GM23248 (cell line): ENCODE data around the gene BHLHA15. TPM values are rescaled to one million over a fixed set of nuclear protein-coding genes. Genes with fewer than 3 reads are reported as not detected.

Experiments
- DNase-seq: peaks from one replicate; pipeline ENCODE4 v3.0.0-alpha.2; 2015
- H2AFZ ChIP-seq: fragments of 200-600 bp; sonication (generic); 2 replicates; pipeline ENCODE4 v1.6.1; 2016; ENCODE audit warnings: antibody characterized with exemption
- H3F3A ChIP-seq: fragments of 200-600 bp; sonication (generic); 2 replicates; pipeline ENCODE4 v1.6.1; 2016; ENCODE audit warnings: mild to moderate bottlenecking, antibody characterized with exemption, mixed run types; ENCODE audit not compliant: insufficient read depth
- H3K27ac ChIP-seq: fragments of 200-600 bp; sonication (generic); 2 replicates; pipeline ENCODE4 v1.5.1; 2016; ENCODE audit warnings: mild to moderate bottlenecking
- H3K27me3 ChIP-seq: fragments of 200-600 bp; sonication (generic); replicated peaks from 2 replicates; pipeline ENCODE4 v1.6.1; 2016; ENCODE audit warnings: mild to moderate bottlenecking; ENCODE audit not compliant: insufficient read depth
- H3K36me3 ChIP-seq: fragments of 200-600 bp; sonication (generic); 2 replicates; pipeline ENCODE4 v1.6.1; 2016; ENCODE audit warnings: low read depth, mild to moderate bottlenecking
- H3K4me1 ChIP-seq: fragments of 200-600 bp; sonication (generic); 2 replicates; pipeline ENCODE4 v1.6.1; 2016; ENCODE audit warnings: mild to moderate bottlenecking; ENCODE audit not compliant: insufficient read depth
- H3K4me2 ChIP-seq: fragments of 200-600 bp; sonication (generic); one replicate; pipeline ENCODE4 v1.6.1; 2016; ENCODE audit warnings: mild to moderate bottlenecking; ENCODE audit not compliant: unreplicated experiment
- H3K4me3 ChIP-seq: fragments of 200-600 bp; sonication (generic); 2 replicates; pipeline ENCODE4 v1.5.1; 2016; ENCODE audit warnings: mild to moderate bottlenecking
- H3K79me2 ChIP-seq: fragments of 200-600 bp; sonication (generic); 2 replicates; pipeline ENCODE4 v1.6.1; 2016; ENCODE audit warnings: mild to moderate bottlenecking; ENCODE audit not compliant: insufficient read depth
- H3K9ac ChIP-seq: fragments of 200-600 bp; sonication (generic); 2 replicates; pipeline ENCODE4 v1.6.1; 2016; ENCODE audit warnings: mild to moderate bottlenecking
- H3K9me2 ChIP-seq: fragments of 200-600 bp; sonication (generic); 2 replicates; pipeline ENCODE4 v1.6.1; 2016; ENCODE audit warnings: mixed run types, mild to moderate bottlenecking, moderate library complexity; ENCODE audit not compliant: insufficient read depth
- H3K9me3 ChIP-seq: fragments of 200-600 bp; sonication (generic); one replicate; pipeline ENCODE4 v1.6.1; 2017; ENCODE audit warnings: low read depth
- H4K20me1 ChIP-seq: fragments of 200-600 bp; sonication (generic); 2 replicates; pipeline ENCODE4 v1.6.0; 2016; ENCODE audit not compliant: insufficient read depth
- EZH2 ChIP-seq: fragments of 200-600 bp; sonication (generic); IDR thresholded peaks from 2 replicates; pipeline ENCODE4 v1.6.1; 2018; ENCODE audit warnings: antibody characterized with exemption, mild to moderate bottlenecking; ENCODE audit not compliant: insufficient read depth, poor library complexity, severe bottlenecking
- EZH2phosphoT487 ChIP-seq: fragments of 200-600 bp; sonication (generic); IDR thresholded peaks from 2 replicates; pipeline ENCODE4 v1.6.1; 2018; ENCODE audit warnings: antibody characterized with exemption, moderate library complexity, mild to moderate bottlenecking, low read depth; ENCODE audit not compliant: insufficient read depth
- WGBS, 2 experiments: methylation state at CpG; one replicate each; pipeline ENCODE4 v1.1.6; 2015 to 2017; ENCODE audit warnings: low lambda C conversion rate in 2 of 2, low coverage in 1 of 2; ENCODE audit errors: missing lambda C conversion rate in 2 of 2; 5-methylcytosine and 5-hydroxymethylcytosine counted together
- in situ Hi-C: fragments of 300-500 bp; cut with MboI; formaldehyde crosslinking; loops from 2 replicates; pipeline ENCODE4 v1.15.0; 2020
- polyA plus RNA-seq: library from polyadenylated mRNA; unstranded; fragments of >200 nt; fragmentation: Nextera tagmentation; extraction: Ambion mirVana; gene quantifications from 2 replicates; pipeline ENCODE4 v1.2.1, GENCODE V29; 2016
- total RNA-seq: library from RNA; depleted of rRNA; stranded (reverse); fragments of >200 nt; shearing (Covaris generic); gene quantifications from 2 replicates; pipeline ENCODE4 v1.2.3, GENCODE V29; 2014

Gene BHLHA15
- total and polyA plus RNA-seq, 2 experiments from 2014 or later, result not detected

DNA sequence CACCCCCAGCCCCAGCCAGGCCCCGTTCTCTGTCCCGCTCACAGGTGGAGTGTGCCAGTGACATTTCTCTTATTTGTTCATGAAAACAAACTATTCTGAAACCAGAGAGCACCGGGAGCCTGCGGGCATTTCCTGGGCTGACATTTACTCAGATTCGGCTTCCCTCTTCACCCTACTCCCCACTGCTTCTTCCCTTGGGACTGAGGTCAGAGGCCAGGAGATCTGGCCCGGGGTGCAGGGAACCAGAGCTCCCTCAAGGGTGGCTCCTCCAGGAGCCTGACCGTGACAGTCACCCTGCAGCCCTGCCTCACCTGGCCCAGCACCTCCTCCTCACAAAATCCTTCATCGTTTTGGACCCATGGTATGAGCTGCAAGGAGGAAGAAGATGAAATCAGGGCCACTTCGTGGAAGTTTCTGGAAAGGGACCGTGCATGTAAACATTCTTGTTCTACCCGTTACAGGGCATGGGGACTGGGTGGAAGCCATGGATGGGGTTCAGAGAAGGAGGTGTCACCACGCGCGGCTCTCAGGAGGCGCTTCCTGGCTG lies 12.2 kb downstream of the BHLHA15 start:
- in situ Hi-C loops, result no loop called here
- Histone ChIP-seq H4K20me1 (no peaks in the 10 kb centered on the region), H3K36me3 (no peaks in the 10 kb centered on the region), H3K4me2 (no peak overlapping the region), H3K79me2 (no peaks in the 10 kb centered on the region), H3K27ac (no peak overlapping the region), H3K9me2 (no peaks in the 10 kb centered on the region), H2AFZ (no peak overlapping the region), H3K4me1 (no peaks in the 10 kb centered on the region), H3K27me3 (no peaks in the 10 kb centered on the region), H3K4me3 (no peak overlapping the region), H3K9me3 (no peaks in the 10 kb centered on the region), H3K9ac (no peak overlapping the region), H3F3A (peaks cover 9% of the 10 kb centered on the region; the same call in 1 of the 2 replicates)
- 83 to 92% methylated on average over 13 to 15 of the region's 15 CpGs for WGBS, 2 experiments
- TF ChIP-seq EZH2phosphoT487 (no peak), EZH2 (no peak)
- DNase-seq, result no peak

DNA sequence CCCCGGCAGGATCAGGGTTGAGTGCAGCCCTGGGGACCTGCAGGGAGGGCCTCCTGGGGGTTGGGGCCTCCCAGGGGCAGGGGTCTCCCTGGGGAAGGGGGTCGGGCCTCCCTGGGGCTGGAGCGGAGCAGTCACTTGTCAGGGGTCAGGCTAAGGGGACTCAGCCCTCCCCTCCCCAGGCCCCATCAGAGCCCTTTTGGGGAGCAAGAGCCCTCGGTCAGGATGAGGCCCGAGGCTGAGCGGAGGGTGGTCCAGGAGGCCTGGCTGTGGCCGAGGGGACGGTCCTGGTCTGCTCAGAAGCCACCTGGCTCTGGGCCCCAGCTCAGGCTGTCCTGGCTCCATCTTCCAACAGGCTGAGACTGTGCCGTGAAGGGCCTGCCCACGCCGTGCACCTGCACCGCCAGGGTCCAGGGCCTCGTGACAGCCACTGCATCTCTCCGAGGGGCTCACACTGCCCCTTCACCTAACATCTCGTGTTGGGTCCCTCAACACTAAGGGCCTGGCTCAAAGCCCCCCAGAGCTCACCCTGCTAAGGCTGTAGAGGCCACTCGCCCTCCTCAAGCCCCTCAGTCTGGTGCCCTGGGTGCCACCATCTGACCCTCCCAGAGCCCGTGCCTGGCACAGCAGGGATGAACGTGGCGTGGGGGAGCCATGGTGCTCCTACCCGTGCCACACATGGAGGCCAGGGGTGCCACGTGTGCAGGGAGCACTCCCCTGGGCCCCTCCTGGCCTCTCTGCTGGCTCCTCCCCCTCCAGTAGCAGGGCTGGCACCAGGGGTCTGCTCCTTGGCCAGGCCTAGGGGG lies 12.9 kb downstream of the BHLHA15 start:
- Histone ChIP-seq H3F3A (peaks cover 2% of the 10 kb centered on the region; the same call in 1 of the 2 replicates), H3K27me3 (no peaks in the 10 kb centered on the region), H3K36me3 (no peaks in the 10 kb centered on the region), H3K4me2 (no peak overlapping the region), H4K20me1 (no peaks in the 10 kb centered on the region), H3K9me2 (no peaks in the 10 kb centered on the region), H3K4me3 (no peak overlapping the region), H3K79me2 (no peaks in the 10 kb centered on the region), H3K9ac (no peak overlapping the region), H3K27ac (no peak overlapping the region), H2AFZ (no peak overlapping the region), H3K9me3 (no peaks in the 10 kb centered on the region), H3K4me1 (no peaks in the 10 kb centered on the region)
- no peak for TF ChIP-seq EZH2
- TF ChIP-seq EZH2phosphoT487, result no peak
- in situ Hi-C loops, result no loop called here
- WGBS, 2 experiments, result 81 to 88% methylated on average over 17 to 21 of the region's 21 CpGs
- no peak for DNase-seq

DNA sequence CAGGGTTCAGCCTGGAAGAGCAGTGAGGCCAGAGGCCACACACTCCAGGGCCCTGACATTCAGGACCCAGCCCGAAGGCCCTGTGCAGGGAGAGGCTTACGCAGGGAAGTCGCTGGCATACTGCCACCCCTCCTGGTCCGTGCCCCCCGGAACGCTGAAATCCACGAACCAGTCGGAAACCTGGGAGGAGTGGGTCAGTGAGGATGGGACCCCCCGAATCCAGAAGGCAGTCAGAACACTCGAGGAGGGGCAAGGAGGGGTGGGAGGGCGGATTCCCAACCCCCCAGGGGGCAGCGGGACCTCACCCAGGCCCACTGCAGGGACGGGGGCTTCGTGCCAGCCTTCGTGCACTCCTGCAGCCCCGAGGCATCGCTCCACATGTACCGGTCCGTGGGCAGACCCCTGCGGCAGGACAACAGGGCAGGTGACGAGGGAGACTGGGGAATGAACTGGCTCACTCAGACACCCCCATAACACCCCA lies 13.5 kb downstream of the BHLHA15 start:
- Histone ChIP-seq H3K79me2 (no peaks in the 10 kb centered on the region), H3K9ac (no peak overlapping the region), H4K20me1 (no peaks in the 10 kb centered on the region), H3K4me1 (no peaks in the 10 kb centered on the region), H3K36me3 (no peaks in the 10 kb centered on the region), H3K4me2 (no peak overlapping the region), H3K27me3 (no peaks in the 10 kb centered on the region), H3F3A (no peaks in the 10 kb centered on the region), H3K9me3 (no peaks in the 10 kb centered on the region), H3K9me2 (no peaks in the 10 kb centered on the region), H3K27ac (no peak overlapping the region), H3K4me3 (no peak overlapping the region), H2AFZ (no peak overlapping the region)
- 87 to 91% methylated on average over 17 to 21 of the region's 21 CpGs for WGBS, 2 experiments
- TF ChIP-seq EZH2phosphoT487, result no peak
- no peak for TF ChIP-seq EZH2
- in situ Hi-C loops, result no loop called here
- DNase-seq, result no peak

DNA sequence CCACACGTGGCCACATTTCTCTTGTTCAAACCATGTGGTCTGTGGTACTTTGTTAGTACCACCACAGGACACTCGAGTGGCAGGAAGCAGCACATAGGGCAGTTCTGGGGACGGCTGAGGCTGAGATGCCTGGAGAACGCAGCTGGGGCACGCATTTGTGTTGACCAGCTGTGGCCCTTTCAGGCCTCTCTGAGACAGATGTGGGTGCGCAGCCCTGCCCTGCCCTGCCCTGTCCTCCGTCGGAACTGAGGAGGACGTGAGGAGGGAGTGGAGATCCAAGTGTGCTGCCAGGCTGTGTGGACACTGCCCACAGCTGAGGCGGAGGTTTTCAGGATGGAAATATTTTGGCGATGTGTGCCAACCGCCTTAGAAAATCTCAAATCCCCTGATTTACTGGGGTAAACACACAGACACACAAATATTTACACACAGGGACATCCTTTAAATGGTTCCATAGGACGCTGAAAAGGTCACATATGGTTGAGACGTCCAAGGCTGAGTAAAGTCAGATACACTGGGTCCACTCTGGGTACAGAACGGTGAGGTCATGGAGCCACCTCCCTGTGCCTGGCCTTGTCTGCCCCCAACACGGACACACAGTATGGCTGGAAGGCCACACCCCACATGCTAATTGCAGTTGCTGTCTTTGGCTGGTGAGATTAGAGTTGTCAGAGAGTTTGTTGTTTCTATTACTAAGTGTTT lies 14.8 kb downstream of the BHLHA15 start:
- no peak for DNase-seq
- no peak overlapping the region for H3K27ac ChIP-seq
- no peaks in the 10 kb centered on the region for H4K20me1 ChIP-seq
- H3K4me1 ChIP-seq, result no peaks in the 10 kb centered on the region
- no peak overlapping the region for H2AFZ ChIP-seq
- H3F3A ChIP-seq, result no peaks in the 10 kb centered on the region
- WGBS, 2 experiments, result 86 to 88% methylated on average over 15 to 16 of the region's 16 CpGs
- no peak for TF ChIP-seq EZH2
- no peak for TF ChIP-seq EZH2phosphoT487
- no peaks in the 10 kb centered on the region for H3K9me2 ChIP-seq
- in situ Hi-C loops, result no loop called here
- H3K4me2 ChIP-seq, result no peak overlapping the region
- no peaks in the 10 kb centered on the region for H3K79me2 ChIP-seq
- no peak overlapping the region for H3K9ac ChIP-seq
- no peak overlapping the region for H3K4me3 ChIP-seq
- no peaks in the 10 kb centered on the region for H3K36me3 ChIP-seq
- no peaks in the 10 kb centered on the region for H3K9me3 ChIP-seq
- no peaks in the 10 kb centered on the region for H3K27me3 ChIP-seq
